GM18951 (cell line): ENCODE results near the gene WFDC10B.
"Not testable (repeated sequence)": the region's sequence is repeated elsewhere in the genome, so short reads cannot be mapped to it uniquely, and the experiment has no call there.

Experiments
- POLR2A ChIP-seq: IDR thresholded peaks from 4 replicates; pipeline ENCODE4 v1.6.1; 2011; ENCODE audit warnings: mild to moderate bottlenecking; ENCODE audit not compliant: insufficient read length, insufficient read depth; ENCODE audit errors: extremely low read depth
- in situ Hi-C: fragments of 300-500 bp; cut with MboI; formaldehyde crosslinking; loops from one replicate; pipeline ENCODE4 v1.12.0; 2022; ENCODE audit warnings: low sequenced_read_pairs, mixed read lengths, inconsistent platforms; ENCODE audit not compliant: unreplicated experiment

The WFDC10B gene

DNA sequence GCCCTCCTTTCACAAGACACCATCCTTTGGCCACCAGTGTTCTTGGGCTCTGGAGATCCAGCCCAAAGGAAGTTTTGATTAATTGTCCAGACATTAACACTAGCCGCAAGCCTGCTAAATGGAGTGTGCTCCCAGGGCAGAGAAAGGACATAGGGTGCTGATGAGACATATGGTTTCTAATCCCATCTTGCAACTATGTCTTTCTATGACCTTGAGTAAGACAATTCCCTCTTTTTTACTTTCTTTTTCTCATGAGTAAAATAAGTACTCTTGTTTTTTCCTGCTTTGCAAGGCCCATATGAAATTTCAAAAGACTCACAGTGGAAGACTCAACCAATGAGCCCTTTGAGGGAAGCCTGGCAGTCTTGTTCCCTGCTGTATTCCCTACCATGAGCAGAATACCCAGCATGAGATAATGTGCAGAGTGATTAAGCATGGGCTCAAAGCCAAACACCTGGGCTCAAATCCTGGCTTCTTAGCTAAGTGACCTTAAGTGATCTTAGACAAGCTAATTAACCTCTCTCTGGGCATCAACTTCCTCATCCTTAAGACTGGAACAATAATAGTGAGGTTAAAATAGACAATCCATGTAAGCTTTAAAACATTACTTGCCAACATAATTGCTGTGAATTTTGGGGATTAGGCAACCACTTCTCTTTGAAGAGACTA, at the start of gene WFDC10B:
TSS of gene WFDC10B (minus strand) at position 51 of the 669 bp plus-strand sequence. CDS start 19,027 bp downstream, outside the sequence.
- no peak for TF ChIP-seq POLR2A
- in situ Hi-C loops, result no loop called here

DNA sequence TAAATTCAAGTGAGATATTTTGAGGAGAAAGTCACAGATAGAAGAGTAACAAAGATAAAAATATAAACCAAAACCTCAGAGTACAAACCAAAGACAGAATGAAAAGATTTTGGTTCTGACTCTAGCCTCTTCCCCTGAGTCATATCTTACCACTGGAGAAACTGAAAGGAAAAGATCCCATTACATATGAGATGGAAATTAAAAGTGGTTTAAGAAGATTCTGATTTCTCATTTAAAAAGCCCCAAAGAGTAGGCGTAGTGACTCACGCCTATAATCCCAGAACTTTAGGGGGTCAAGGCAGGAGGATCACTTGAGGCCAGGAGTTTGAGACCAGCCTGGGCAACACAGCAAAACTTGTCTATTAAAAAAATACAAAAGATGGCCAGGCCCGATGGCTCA, 47.9 kb upstream of the WFDC10B start:
- in situ Hi-C loops, result no loop called here
- TF ChIP-seq POLR2A, result no peak

DNA sequence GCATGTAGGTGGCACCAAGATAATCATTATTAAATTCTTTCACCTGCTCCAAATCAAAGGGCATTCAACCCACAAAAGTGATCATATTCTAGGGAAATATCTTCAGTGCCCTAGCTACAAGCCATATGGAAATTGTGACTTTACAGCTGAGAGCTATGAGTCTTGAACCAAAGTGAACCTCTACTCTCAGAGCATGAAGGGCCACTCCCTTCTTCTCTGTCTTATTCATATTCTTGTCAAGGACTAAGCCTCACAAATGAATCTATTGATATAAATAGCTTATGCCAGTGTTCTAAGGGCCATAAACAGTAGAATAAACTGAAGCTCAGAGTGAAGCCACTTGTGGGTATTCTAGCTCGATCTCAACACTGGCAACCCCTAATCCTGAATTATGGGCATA, 46.9 kb upstream of the WFDC10B start:
- in situ Hi-C loops, result no loop called here
- TF ChIP-seq POLR2A, result no peak

DNA sequence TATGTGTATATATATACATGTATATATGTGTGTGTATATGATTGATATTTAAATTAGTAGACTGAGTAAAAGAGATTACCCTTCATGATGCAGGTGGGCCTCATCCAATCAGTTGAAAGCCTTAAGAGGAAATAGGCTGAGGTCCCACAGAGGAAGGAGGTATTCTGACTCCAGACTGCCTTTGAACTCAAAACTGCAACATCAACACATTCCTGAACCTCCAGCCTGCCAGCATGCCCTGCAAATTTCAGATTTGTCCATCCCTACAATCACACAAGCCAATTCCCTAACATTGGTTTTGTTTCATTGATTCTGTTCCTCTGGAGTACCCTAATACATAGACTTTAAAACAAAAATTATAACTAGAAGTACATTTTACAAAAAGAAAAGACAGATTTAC, 40.2 kb upstream of the WFDC10B start:
- in situ Hi-C loops, result no loop called here

DNA sequence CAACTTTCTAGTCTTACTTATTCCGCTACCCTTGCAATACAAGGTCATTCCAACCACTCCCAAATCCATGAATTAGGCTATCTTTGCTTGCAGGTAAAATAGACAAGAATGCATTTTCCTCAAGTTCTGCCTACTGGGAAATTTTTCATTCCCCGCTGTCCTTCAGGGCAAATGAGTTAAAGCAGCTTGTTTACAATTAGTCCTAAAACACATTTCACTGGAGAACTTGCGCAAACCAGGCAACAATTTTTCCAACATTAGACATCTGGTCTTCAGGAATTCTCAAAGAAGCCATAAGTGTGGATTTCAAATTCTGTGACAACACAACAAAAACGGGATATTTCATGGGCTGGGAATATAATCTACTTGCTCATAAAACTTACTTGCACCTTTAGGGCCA, 37.8 kb upstream of the WFDC10B start:
- in situ Hi-C loops, result no loop called here
- no peak for TF ChIP-seq POLR2A

More for the DNA sequence above, 40.2 kb upstream of the WFDC10B start:
- TF ChIP-seq POLR2A, result no peak

DNA sequence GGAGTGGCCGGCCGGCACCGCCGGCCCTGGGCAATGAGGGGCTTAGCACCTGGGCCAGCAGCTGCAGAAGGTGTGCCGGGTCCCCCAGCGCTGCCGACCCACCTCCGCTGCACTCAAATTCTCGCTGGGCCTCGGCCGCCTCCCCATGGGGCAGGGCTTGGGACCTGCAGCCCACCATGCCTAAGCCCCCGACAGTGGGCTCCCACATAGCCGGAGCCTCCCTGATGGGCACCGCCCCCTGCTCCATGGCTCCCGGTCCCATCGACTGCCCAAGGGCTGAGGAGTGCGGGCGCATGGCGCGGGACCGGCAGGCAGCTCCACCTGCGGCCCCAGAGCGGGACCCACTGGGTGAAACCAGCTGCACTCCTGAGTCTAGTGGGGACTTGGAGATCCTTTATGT, 31.2 kb upstream of the WFDC10B start:
- TF ChIP-seq POLR2A, result no peak
- in situ Hi-C loops, result no loop called here

DNA sequence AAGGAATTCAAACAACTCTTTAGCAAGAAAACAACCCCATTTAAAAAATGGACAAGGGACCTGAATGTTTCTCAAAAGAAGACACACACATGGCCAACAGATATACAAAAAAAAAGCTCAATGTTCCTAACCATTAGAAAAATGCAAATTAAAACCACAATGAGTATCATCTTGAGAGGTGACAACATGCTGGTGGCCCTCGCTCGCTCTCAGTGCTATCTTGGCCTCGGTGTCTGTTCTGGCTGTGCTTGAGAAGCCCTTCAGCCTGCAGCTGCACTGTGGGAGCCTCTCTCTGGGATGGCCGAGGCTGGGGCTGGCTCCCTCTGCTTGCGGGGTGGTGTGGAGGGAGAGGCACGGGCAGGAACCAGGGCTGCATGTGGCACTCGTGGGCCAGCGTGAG, 30.7 kb upstream of the WFDC10B start:
- in situ Hi-C loops, result no loop called here
- TF ChIP-seq POLR2A, result no peak

DNA sequence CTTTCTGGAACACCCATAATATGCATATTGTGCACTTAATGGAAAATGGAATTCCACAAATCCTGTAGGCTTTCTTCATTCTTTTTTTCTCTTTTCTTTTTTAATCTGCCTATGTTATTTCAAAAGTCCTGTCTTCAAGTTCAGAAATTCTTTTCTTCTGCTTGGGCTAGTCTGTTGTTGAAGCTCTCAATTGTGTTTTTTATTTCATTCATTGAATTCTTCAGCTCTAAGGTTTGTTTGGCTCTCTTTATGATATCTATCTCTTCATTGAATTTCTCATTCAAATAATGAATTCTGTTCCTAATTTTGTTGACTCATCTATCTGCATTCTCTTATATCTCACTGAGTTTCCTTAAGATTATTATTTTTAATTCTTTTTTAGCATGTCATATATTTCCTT, 27.4 kb upstream of the WFDC10B start:
- no peak for TF ChIP-seq POLR2A
- in situ Hi-C loops, result no loop called here

DNA sequence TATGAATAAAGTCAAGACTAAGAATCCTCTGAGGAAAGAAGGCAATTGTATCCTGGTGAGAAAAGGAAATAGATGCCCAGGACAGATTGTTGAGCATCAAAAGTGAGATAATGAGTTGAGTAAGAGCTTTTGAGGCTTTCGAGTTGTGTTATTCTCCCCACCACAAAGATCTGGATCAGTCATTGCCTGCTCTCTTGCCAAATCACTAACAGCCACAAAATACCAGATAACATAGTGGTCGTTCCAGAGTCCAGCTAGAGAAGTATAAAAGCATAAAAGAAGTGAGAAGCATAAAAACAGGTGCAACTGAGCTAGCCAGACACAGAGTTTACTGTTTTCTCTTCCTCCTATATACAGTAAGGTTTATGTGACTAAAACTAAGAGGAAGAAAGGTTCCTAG, 22.2 kb upstream of the WFDC10B start:
- in situ Hi-C loops, result no loop called here
- TF ChIP-seq POLR2A, result no peak

DNA sequence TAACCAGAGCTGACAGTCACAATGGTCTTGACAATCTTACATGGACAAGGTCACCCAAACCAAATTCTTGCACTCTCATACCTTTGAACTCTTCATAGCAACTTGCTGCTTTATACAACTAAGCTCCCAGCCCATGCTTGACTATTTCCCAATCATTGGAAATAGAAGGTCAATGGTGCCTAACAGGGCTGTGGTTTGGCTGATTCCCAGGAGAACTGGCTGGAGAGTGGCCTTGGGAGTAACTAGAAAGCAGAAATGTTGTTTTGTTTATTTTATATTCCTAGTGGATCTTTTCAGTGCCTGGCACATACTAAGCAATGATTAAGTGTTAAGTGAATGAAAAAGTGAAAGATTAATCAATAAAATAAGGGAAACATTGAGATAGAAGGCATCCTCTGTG, 20.3 kb upstream of the WFDC10B start:
- in situ Hi-C loops, result no loop called here
- no peak for TF ChIP-seq POLR2A

DNA sequence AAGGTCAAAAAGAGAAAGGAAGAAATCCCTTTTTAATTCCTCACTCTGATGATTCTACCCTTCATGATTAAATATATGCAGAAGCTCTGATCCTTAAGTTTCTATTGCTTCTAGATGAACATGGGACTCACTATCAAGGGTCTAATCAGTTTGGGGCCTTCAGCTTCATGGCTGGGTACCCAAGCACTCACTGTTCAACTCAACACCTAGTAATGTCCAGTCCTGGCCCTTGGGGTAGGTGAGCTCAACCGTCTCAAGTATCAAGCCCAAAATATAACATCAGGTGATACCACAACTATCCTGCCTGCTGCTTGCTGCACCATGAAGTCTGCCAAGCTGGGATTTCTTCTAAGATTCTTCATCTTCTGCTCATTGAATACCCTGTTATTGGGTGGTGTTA, 17.2 kb upstream of the WFDC10B start, which contains the start of gene SPINT4:
TSS of gene SPINT4 (plus strand) at position 301 of the 400 bp plus-strand sequence. CDS start at position 322, 21 bp downstream.
- in situ Hi-C loops, result no loop called here
- no peak for TF ChIP-seq POLR2A

DNA sequence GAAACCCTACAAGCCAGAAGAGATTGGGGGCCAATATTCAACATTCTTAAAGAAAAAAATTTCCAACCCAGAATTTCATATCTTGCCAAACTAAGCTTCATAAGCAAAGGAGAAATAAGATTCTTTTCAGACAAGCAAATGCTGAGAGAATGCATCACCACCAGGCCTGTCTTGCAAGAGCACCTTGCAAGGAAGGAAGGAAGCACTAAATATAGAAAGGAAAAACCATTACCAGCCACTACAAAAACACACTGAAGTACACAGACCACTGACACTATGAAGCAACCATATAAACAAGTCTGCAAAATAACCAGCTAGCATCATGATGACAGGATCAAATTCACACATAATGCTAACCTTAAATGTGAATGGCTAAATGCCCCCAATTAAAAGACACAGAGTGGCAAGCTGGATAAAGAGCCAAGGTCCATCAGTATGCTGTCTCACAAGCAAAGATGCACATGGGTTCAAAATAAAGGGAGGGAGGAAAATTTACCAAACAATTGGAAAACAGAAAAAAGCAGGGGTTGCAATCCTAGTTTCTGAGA, 11.4 kb upstream of the WFDC10B start:
- in situ Hi-C loops, result not testable (repeated sequence)

DNA sequence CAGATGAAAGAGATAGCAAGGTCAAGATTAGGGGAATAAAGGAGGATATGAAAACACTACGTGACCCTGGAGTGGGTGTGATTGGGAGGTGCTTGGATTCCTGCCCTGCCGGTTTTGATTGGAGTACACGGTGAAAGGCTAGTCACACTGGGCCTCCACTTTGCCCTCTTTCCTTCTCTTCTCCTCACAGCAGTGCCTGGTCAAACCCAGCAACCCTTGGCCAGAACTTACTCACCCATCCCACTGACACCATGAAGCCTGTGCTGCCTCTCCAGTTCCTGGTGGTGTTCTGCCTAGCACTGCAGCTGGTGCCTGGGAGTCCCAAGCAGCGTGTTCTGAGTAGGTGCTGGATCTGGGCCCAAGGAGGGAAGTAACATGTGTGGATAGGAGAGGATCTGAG, 2.9 kb downstream of the WFDC10B start, which contains the start of gene WFDC13:
TSS of gene WFDC13 (plus strand) at position 166 of the 400 bp plus-strand sequence. CDS start at position 252, 86 bp downstream.
- in situ Hi-C loops, result no loop called here

DNA sequence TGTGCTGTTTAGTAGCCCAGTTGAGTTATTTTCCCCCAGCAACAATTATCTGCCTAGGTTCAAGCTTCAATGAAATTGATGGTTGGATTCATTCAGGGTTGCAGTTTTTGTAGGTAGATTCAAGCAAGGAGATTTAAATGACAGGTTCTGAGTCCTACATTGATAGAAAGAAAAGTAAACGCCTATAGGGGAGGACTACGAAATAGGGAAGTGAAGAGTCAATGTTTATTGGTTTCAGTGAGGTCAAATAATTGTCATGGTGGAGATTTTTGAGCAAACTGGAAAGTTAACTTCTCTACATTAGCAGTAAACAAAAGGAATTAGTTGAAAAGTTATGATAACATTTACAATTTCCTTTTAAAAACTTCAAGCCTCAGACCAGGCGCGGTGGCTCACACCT, 3.7 kb downstream of the WFDC10B start:
- in situ Hi-C loops, result no loop called here
- no peak for TF ChIP-seq POLR2A

More for the DNA sequence above, 2.9 kb downstream of the WFDC10B start, which contains the start of gene WFDC13:
- no peak for TF ChIP-seq POLR2A
